NCI-H748 treated with DMSO at 0.1 percent for 48 hours (cell line): ENCODE data around the gene ATG9A.
A peak's percentile ranks its signal among the peaks of the same experiment; 100 is the strongest.

Experiments
- DNase-seq: peaks from one replicate; lab custom pipeline; 2025; lab: John Stamatoyannopoulos, UW

Gene ATG9A

DNA sequence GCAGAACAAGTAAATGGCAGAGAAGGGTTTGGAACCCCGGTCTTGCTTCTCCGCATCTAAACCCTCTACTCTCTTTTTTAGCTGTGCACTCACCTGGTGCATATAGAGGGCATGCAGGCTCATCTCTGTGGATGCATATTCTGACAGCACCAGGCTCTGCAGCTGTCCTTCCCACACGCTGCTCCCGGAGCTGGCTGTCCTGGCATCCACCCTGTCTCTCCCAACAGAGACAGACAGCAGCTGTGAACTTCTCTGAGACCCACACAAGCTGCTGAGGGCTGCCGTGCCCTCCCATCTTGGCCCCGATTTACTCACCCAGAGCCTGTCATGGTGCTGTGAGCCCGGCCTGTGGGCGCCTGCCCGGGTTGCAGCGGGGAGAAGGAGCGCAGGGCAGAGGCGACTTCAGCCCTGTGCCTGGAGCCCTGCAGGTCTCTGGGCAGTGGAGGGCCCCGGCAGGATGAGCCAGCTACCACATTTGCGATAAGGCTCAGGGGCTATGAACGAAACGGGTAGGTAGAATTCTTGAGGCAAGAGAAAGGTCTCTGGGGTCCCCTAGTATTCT lies 7.4 kb downstream of the ATG9A start:
- no peak for DNase-seq

GRCh38 chr2:219220652-219221402 lies 8.6 kb downstream of the ATG9A start:
- no peak for DNase-seq

- DNase-seq: no peak
These were observed 9.5 kb downstream of the ATG9A start for GRCh38 chr2:219219784-219220532.

DNA sequence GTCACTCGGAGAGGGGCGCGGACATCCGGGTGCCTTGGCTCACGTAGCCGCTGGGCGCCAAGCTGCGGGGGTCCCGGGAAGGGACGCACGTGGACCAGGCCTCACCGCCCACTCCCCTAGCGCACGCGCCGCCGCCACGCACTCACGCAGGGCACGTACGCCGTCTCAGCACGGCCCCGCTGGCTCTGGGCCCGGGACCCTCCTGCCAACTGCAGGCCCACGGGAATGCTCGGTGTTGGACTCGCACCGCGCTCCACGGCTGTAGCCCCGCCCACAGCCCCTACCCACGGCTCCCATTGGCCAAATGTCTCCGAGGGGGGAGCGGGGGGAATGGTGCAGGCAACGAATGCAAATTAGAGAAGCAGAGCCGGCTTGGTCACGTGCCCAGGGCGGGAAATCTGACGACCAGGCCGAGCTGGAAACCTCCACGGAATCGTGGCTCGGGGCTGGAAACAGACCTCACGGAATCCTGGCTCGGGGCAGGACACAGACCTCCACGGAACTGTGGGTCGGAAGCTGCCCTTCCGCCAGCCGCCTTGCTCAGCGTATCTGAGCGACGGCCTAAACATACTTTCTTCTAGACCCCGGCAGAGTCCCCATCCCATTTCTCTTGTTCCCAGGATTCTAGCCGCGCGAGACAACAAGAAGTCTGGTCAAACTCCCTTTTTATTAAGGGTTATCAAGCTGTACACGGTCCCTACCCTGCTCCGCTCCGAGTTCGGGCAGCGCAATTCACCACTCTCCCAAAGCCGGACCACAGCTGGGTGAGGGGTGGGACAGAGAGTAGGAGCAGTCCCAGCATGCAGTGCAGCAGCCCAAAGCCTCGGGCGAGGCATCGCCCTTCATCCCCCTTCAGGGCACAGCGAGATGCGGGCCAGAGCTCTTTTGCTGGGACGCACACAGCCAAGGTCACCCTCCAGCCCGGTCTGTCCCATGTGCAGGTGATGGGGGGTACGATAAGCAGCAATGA lies 10.4 kb downstream of the ATG9A start, which contains the start of gene ABCB6:
Gene ABCB6, minus strand, starts transcription at position 227 of the 970 bp plus-strand sequence. CDS start 285 bp downstream, outside the sequence.
- peak; percentile 83 for DNase-seq

- DNase-seq: peak; percentile 68
These were observed 11.2 kb downstream of the ATG9A start for GRCh38 chr2:219218217-219218731.

GRCh38 chr2:219216535-219216915 lies 12.9 kb downstream of the ATG9A start:
- DNase-seq: no peak

- DNase-seq: no peak
These were observed 13.4 kb downstream of the ATG9A start for GRCh38 chr2:219215871-219216534.

GRCh38 chr2:219214786-219215185 lies 14.7 kb downstream of the ATG9A start:
- no peak for DNase-seq

GRCh38 chr2:219214141-219214540 lies 15.3 kb downstream of the ATG9A start:
- no peak for DNase-seq

- no peak for DNase-seq
These were observed 15.9 kb downstream of the ATG9A start for GRCh38 chr2:219213486-219214071.

GRCh38 chr2:219213026-219213415 lies 16.4 kb downstream of the ATG9A start:
- no peak for DNase-seq

- no peak for DNase-seq
These were observed 18.5 kb downstream of the ATG9A start for GRCh38 chr2:219210886-219211362.

DNA sequence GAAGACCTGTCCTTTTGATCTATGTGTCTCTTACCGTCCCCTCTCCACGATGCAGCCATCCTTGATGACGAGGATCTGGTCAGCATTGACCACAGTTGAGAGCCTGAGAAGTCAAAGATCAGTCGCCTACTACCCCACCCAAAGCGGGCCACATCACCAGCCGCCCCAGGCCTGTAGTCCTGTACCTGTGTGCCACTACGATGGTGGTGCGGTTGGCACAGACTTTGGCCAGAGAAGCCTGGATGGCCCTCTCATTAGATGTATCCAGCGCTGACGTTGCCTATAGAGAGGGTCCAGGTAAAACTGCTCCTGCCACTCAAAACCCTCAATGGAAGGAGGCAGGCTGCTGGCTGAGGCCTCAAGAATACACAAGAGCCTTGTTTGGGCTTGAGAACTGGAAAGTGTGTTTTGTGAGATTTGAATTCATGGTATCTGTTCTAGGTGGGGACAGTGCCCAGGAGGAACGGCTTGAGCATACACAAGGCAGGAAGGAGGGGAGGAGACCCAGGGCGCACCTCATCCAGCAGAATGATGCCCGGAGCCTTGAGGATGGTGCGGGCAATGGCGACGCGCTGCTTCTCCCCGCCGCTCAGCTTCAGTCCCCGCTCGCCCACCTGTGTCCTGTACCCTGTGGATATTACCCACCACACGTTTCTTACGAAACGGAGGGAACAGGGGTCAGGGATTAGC lies 19.1 kb downstream of the ATG9A start:
- DNase-seq: no peak

GRCh38 chr2:219209236-219210195 lies 19.9 kb downstream of the ATG9A start:
- no peak for DNase-seq

DNA sequence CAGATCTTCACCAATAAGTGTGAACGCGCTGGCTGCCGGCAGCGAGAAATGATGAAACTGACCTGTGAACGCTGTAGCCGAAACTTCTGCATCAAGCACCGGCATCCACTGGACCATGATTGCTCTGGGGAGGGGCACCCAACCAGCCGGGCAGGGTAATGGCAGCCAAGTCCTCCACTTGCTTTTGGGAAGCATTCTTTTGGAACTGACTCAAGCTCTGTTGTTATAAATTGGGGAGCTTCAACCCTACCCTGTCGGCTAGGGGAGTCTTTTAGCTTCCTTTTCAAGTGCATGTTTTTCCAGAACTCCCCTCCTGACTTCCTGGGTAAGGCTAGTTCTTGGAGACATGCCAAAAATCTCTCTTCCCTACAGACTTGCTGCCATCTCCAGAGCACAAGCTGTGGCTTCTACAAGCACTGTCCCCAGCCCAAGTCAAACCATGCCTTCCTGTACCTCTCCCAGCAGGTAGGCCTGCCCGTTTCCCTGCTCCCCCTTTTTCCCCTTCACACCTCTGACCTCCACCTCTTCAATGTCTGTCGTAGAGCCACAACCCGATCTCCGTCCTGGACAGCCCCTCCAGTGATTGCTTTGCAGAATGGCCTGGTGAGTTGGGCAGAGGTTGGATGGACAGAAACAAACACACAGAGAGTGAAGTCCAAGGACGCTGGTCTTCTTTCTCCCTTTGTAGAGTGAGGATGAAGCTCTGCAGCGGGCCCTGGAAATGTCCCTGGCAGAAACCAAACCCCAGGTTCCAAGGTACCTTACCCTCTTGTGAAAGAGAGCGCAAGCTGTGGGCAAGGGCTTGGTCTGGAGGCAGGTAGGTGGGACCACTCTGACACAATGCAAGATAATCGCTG lies 21.3 kb downstream of the ATG9A start:
- DNase-seq: no peak

- no peak for DNase-seq
These were observed 22.1 kb downstream of the ATG9A start for GRCh38 chr2:219207134-219207883.
